Smooth muscle cell (in vitro differentiated cells): ENCODE results near the gene STXBP2. TPM values are rescaled to one million over a fixed set of nuclear protein-coding genes. Genes with fewer than 3 reads are reported as not detected.

ENCODE experiments used
- DNase-seq: peaks from one replicate; lab custom pipeline; 2025; ENCODE audit not compliant: unreplicated experiment; lab: John Stamatoyannopoulos, UW
- H2AFZ ChIP-seq: fragments of 200-600 bp; sonication (generic); 2 replicates; pipeline ENCODE4 v1.6.0; 2016; ENCODE audit warnings: antibody characterized with exemption, low read depth, mild to moderate bottlenecking
- H3F3A ChIP-seq: fragments of 200-600 bp; sonication (generic); 2 replicates; pipeline ENCODE4 v1.6.0; 2017; ENCODE audit warnings: antibody characterized with exemption, low read depth
- H3K27ac ChIP-seq: fragments of 200-600 bp; sonication (generic); 2 replicates; pipeline ENCODE4 v1.5.1; 2016; ENCODE audit warnings: low read depth, mild to moderate bottlenecking
- H3K27me3 ChIP-seq: fragments of 200-600 bp; sonication (generic); 2 replicates; pipeline ENCODE4 v1.6.1; 2016; ENCODE audit warnings: low read depth, mild to moderate bottlenecking
- H3K36me3 ChIP-seq: fragments of 200-600 bp; sonication (generic); 2 replicates; pipeline ENCODE4 v1.5.1; 2016; ENCODE audit warnings: low read depth
- H3K4me1 ChIP-seq: fragments of 200-600 bp; sonication (generic); 2 replicates; pipeline ENCODE4 v1.5.1; 2016; ENCODE audit warnings: low read depth
- H3K4me2 ChIP-seq: fragments of 200-600 bp; sonication (generic); 2 replicates; pipeline ENCODE4 v1.6.0; 2016; ENCODE audit warnings: mild to moderate bottlenecking
- H3K4me3 ChIP-seq: fragments of 200-600 bp; sonication (generic); 2 replicates; pipeline ENCODE4 v1.5.1; 2016; ENCODE audit warnings: mild to moderate bottlenecking
- H3K79me2 ChIP-seq: fragments of 200-600 bp; sonication (generic); 2 replicates; pipeline ENCODE4 v1.6.0; 2016; ENCODE audit warnings: low read depth, mild to moderate bottlenecking
- H3K9ac ChIP-seq: fragments of 200-600 bp; sonication (generic); 2 replicates; pipeline ENCODE4 v1.6.0; 2016; ENCODE audit warnings: low read depth
- H3K9me3 ChIP-seq: fragments of 200-600 bp; sonication (generic); replicated peaks from 2 replicates; pipeline ENCODE4 v1.5.1; 2016; ENCODE audit warnings: low read depth
- H4K20me1 ChIP-seq: fragments of 200-600 bp; sonication (generic); 2 replicates; pipeline ENCODE4 v1.6.0; 2016; ENCODE audit warnings: low read depth
- WGBS: methylation state at CpG from one replicate; pipeline ENCODE4 v1.1.7; 2016; ENCODE audit warnings: low lambda C conversion rate; 5-methylcytosine and 5-hydroxymethylcytosine counted together
- polyA plus RNA-seq: library from polyadenylated mRNA; unstranded; fragments of >200 nt; fragmentation: Nextera tagmentation; extraction: Ambion mirVana; gene quantifications from 2 replicates; pipeline ENCODE4 v1.2.1, GENCODE V29; 2016
- total RNA-seq: library from RNA; depleted of rRNA; stranded (reverse); fragments of >200 nt; gene quantifications from 2 replicates; pipeline ENCODE4 v1.2.3, GENCODE V29; 2014
- TF ChIP-seq, protein P1 (sequence below): fragments of 200-600 bp; sonication (generic); IDR thresholded peaks from 2 replicates; pipeline ENCODE4 v1.5.1; 2017; ENCODE audit warnings: borderline replicate concordance, mild to moderate bottlenecking, antibody characterized with exemption; ENCODE audit not compliant: insufficient read depth, poor library complexity, severe bottlenecking

Gene STXBP2
- total and polyA plus RNA-seq, 2 experiments from 2014 or later, result 17.8 to 32.7 TPM

DNA sequence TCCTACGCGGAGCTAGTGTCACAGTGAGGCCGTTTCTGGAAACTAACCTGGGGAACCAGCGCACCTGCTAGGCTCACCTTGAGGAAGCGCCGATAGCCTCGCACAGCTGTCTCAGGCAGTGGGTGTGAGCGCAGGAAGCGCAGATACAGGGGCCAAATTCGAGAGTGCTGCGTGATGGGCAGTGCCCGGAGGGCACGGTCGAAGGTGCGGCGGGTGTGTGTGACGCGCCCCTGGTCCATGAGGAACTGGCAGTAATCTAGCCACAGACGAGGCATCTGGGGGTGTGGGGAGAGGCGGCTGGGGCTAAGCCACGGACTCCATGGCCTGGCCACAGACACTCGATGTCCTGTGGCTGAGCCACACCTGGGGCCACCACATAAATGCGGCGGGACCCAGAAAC lies 9.7 kb upstream of the STXBP2 start:
- no peaks in the 10 kb centered on the region for H3F3A ChIP-seq
- H2AFZ ChIP-seq, result no peak overlapping the region
- H3K27me3 ChIP-seq, result no peaks in the 10 kb centered on the region
- H3K4me2 ChIP-seq, result no peak overlapping the region
- peaks cover 17% of the 10 kb centered on the region for H3K4me1 ChIP-seq
- WGBS, result 93% methylated on average over 18 of the region's 24 CpGs
- H3K79me2 ChIP-seq, result peaks cover 45% of the 10 kb centered on the region
- H3K27ac ChIP-seq, result no peak overlapping the region
- TF ChIP-seq, protein P1, sequence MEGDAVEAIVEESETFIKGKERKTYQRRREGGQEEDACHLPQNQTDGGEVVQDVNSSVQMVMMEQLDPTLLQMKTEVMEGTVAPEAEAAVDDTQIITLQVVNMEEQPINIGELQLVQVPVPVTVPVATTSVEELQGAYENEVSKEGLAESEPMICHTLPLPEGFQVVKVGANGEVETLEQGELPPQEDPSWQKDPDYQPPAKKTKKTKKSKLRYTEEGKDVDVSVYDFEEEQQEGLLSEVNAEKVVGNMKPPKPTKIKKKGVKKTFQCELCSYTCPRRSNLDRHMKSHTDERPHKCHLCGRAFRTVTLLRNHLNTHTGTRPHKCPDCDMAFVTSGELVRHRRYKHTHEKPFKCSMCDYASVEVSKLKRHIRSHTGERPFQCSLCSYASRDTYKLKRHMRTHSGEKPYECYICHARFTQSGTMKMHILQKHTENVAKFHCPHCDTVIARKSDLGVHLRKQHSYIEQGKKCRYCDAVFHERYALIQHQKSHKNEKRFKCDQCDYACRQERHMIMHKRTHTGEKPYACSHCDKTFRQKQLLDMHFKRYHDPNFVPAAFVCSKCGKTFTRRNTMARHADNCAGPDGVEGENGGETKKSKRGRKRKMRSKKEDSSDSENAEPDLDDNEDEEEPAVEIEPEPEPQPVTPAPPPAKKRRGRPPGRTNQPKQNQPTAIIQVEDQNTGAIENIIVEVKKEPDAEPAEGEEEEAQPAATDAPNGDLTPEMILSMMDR, result no peak
- no peak overlapping the region for H3K9ac ChIP-seq
- DNase-seq, result no peak
- H3K9me3 ChIP-seq, result no peaks in the 10 kb centered on the region
- H4K20me1 ChIP-seq, result no peaks in the 10 kb centered on the region
- no peaks in the 10 kb centered on the region for H3K36me3 ChIP-seq
- no peak overlapping the region for H3K4me3 ChIP-seq

DNA sequence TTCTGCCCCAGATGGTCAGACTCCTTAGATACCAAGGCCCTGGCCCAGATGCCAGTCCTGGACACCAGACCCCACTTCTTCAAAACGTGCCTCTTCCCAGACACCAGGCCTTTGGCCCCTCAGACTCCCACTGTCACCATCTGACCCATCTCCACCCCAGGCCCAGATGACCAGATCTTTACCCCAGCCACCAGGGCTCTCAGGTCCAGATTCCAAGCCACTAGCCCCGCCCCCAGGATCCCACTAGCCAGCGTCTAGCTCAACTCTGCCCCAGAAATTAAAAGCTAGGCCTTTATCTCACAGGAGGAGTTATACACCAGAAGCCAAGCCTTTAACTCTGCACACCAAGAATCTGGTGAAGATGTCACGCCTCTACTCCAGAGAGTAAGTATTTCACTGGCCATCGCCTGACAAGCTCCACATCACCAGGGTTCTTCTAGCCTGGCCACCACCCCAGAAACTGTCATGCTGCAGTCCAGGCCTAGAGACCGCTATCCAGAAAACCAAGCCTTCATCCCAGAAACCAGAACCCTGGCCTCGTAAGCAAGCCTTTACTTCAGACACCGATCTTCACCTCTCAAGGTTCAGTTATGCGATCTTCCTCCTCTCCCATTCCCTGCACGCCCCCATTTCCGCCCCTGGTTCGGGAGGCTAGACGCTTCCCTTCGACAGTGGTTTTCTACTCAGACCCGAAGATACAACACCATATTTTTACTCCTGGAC lies 8.2 kb upstream of the STXBP2 start:
- peak overlapping the region; percentile 92 for H3K9ac ChIP-seq
- no peak for DNase-seq
- peaks cover 17% of the 10 kb centered on the region for H3K4me1 ChIP-seq
- H4K20me1 ChIP-seq, result no peaks in the 10 kb centered on the region
- H3K4me3 ChIP-seq, result peak overlapping the region; percentile 83
- H3K27me3 ChIP-seq, result no peaks in the 10 kb centered on the region
- H3K79me2 ChIP-seq, result peaks cover 45% of the 10 kb centered on the region
- peak overlapping the region; percentile 50 for H3K27ac ChIP-seq
- H3K36me3 ChIP-seq, result no peaks in the 10 kb centered on the region
- TF ChIP-seq, protein P1, result no peak
- H2AFZ ChIP-seq, result peak overlapping the region; percentile 60
- peak overlapping the region; percentile 94 for H3K4me2 ChIP-seq
- H3K9me3 ChIP-seq, result no peaks in the 10 kb centered on the region
- WGBS, result 14% methylated on average over 15 of the region's 15 CpGs
- H3F3A ChIP-seq, result no peaks in the 10 kb centered on the region

DNA sequence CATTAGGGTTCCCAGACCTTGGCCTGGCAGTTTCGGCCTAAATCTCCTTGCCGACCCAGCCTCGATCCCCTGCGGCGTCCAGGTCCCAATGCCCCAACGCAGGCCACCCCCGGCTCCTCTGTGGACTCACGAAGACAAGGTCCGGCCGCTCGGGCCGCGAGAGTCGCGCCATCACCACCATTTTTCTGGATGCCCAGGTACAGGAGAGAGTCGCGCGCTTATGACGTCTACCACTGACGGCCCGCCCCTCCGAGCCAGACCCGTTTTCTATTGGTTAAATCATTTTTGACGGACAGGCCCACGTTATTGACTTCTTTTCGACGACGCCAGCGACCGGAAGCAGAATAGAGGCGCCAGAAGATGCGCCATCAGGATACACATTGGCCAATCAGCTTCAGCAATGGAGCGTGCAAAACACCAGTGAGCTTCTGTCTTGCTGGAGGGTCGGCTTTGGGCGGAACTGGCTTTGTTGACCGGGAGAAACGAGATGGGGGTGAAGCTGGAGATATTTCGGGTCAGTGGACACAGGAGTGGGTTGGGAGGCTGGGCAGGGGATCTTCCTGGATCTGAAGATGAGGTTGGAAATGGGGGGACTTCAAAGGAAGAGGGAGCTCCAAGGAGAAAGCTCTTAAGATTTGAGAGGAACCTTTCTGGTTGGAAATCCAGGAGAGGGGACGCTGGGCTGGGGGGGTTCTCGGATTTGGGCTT lies 7.4 kb upstream of the STXBP2 start, which contains the start of the genes PET100 and XAB2:
Gene PET100 (plus strand): TSS at position 447 of the 708 bp plus-strand sequence. CDS start 41 bp downstream, at position 488.
Gene XAB2 (minus strand): TSS at position 199 of the 708 bp plus-strand sequence. CDS start 18 bp downstream, at position 181.
- Histone ChIP-seq H3K9me3 (no peaks in the 10 kb centered on the region), H3K4me3 (peak within 1 kb of the TSS; percentile 83), H3K79me2 (peaks cover 45% of the 10 kb centered on the region), H3K27ac (peak within 1 kb of the TSS; percentile 90), H3K36me3 (no peaks in the 10 kb centered on the region), H3K9ac (peak within 1 kb of the TSS; percentile 98), H3K4me1 (peaks cover 17% of the 10 kb centered on the region), H3F3A (no peaks in the 10 kb centered on the region), H3K4me2 (peak within 1 kb of the TSS; percentile 94), H2AFZ (peak within 1 kb of the TSS; percentile 60), H3K27me3 (no peaks in the 10 kb centered on the region), H4K20me1 (no peaks in the 10 kb centered on the region)
- under 1% methylated on average over 40 of the region's 40 CpGs for WGBS
- TF ChIP-seq, protein P1, result no peak
- peak; percentile 82 for DNase-seq
